AG10803 (cell line): ENCODE results near the gene ABHD10.
"Not testable (repeated sequence)": the region's sequence is repeated elsewhere in the genome, so short reads cannot be mapped to it uniquely, and the experiment has no call there.

Experiments
- DNase-seq: peaks from one replicate; pipeline ENCODE4 v3.0.0; 2010; ENCODE audit warnings: low read depth
- H3K4me3 ChIP-seq: 2 replicates; pipeline ENCODE4 v1.5.1; 2011; ENCODE audit warnings: mild to moderate bottlenecking, low read length, control low read depth
- TF ChIP-seq, protein P1 (sequence below): conservative IDR thresholded peaks from 2 replicates; pipeline ENCODE4 v1.5.1; 2011; ENCODE audit warnings: mild to moderate bottlenecking, low read length, control low read depth, inconsistent platforms

Gene ABHD10

GRCh38 chr3:112027142-112027541 is 48.3 kb downstream of the ABHD10 start:
- H3K4me3 ChIP-seq, result no peak overlapping the region
- no peak for DNase-seq
- TF ChIP-seq, protein P1, sequence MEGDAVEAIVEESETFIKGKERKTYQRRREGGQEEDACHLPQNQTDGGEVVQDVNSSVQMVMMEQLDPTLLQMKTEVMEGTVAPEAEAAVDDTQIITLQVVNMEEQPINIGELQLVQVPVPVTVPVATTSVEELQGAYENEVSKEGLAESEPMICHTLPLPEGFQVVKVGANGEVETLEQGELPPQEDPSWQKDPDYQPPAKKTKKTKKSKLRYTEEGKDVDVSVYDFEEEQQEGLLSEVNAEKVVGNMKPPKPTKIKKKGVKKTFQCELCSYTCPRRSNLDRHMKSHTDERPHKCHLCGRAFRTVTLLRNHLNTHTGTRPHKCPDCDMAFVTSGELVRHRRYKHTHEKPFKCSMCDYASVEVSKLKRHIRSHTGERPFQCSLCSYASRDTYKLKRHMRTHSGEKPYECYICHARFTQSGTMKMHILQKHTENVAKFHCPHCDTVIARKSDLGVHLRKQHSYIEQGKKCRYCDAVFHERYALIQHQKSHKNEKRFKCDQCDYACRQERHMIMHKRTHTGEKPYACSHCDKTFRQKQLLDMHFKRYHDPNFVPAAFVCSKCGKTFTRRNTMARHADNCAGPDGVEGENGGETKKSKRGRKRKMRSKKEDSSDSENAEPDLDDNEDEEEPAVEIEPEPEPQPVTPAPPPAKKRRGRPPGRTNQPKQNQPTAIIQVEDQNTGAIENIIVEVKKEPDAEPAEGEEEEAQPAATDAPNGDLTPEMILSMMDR, result no peak

GRCh38 chr3:112027826-112028225 is 49.0 kb downstream of the ABHD10 start:
- H3K4me3 ChIP-seq, result no peak overlapping the region
- TF ChIP-seq, protein P1, result no peak
- no peak for DNase-seq

GRCh38 chr3:112030901-112031300 is 52.1 kb downstream of the ABHD10 start:
- H3K4me3 ChIP-seq, result no peak overlapping the region
- no peak for DNase-seq
- TF ChIP-seq, protein P1, result no peak

- TF ChIP-seq, protein P1, result no peak
Observed at GRCh38 chr3:112032098-112032731, 53.4 kb downstream of the ABHD10 start.

DNA sequence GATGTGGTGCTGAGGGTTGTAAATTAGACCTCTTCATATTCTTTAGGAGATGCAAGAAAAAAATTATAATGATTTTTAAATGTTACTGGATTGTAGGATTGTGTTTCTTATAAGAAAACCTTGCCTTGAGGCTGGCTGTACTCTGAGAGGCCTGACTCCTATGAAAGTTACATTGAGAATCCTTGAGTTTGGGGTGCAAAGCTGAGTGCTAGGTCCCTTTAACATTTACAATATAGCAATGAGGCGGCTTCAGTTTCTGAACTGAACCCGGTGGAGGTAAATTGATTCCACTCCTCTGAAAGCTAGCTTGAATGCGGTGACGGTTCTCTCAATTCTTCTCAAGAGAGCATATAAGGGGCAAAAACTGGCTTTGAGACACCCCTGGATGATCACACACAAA is 55.6 kb downstream of the ABHD10 start, which contains the start of gene TMPRSS7:
Gene TMPRSS7, plus strand, starts transcription at position 301 of the 400 bp plus-strand sequence. CDS start 110 bp downstream, outside the sequence.
- no peak for DNase-seq
- no peak within 1 kb of the TSS for H3K4me3 ChIP-seq
- TF ChIP-seq, protein P1, result no peak

More at GRCh38 chr3:112032098-112032731, 53.4 kb downstream of the ABHD10 start:
- no peak for DNase-seq
- no peak overlapping the region for H3K4me3 ChIP-seq

DNA sequence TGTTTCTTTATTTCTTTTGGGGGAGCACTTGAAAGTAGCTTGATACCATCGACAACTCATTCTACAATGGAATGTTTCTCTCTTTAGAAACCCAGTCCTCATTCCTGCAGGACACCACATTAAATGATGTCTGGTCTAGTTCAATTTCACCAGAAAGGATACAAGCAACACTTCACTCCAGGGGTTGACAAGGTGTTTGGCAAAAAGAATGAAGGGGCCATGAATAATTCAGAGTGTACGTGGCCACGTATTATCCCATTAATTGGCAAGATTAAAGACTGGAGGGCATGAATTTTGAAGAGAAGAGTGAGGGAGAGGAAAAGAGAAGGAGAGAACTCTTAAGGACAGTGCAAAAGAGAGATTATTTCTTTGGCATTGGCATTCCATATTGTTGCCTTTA is 56.4 kb downstream of the ABHD10 start:
- no peak overlapping the region for H3K4me3 ChIP-seq
- TF ChIP-seq, protein P1, result no peak
- no peak for DNase-seq

GRCh38 chr3:112037194-112037593 is 58.4 kb downstream of the ABHD10 start:
- not testable (repeated sequence) for H3K4me3 ChIP-seq, DNase-seq
